COLO668 (cell line): ENCODE data around the gene SLIT3.

ENCODE experiments used
- DNase-seq: peaks from one replicate; lab custom pipeline; 2025; ENCODE audit not compliant: unreplicated experiment; lab: John Stamatoyannopoulos, UW

The SLIT3 gene

DNA sequence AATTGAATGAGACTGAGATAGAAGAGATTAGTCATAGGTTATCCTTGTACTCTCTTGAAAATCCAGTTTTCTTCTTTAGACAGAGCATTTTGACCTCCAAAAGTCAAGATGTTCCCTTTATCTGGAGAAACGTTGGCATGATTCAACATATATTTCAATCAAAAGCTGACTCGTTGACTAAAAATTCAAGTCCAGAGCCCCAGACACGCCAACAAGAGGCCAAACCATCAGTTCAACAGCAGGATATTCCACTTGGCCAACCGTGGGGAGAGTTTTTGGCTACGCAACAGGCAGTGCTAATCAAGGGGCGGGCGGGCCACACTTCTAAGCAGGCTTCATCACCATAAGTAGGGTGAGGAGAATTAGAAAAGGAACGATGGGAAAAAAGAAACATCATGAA is 119.1 kb downstream of the SLIT3 start:
- no peak for DNase-seq

DNA sequence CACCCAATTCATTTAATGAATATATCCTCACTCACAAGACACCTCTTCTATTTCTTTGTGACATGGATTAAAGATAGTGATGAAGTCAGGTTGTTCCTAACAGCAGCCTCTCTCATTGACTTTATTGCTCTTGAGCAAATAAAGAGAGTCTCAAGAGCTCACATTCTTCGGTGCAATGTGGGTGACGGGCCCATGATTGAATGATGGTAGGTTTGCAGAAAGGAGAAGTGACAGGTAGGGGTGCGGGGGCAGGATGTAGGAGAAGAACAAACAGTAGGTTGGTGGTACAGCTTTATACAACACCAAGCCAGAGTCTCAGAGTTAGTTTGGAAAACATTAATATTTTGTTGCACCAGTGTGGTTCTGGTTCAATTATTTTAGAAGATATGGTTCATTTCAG is 122.2 kb downstream of the SLIT3 start:
- no peak for DNase-seq

DNA sequence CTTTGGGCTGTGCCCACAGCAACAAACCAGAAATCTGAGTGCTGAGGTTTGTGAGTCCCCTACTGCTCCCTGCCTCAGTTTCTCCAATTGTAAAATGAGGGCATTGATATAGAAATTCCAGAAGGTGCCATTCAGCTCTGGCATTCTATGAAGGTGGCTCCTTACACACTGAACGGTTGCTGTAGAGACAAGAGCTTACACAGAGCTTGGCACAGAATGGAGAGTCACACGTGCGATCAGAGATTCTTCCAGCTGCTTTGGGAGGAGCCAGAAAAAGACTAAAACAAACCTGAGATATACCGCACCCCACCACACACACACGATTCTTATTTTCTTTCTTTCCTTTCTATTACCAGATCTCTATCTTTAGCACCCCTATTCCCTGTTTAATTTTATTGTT is 122.7 kb downstream of the SLIT3 start:
- DNase-seq: no peak

GRCh38 chr5:169176709-169177694 is 123.9 kb downstream of the SLIT3 start:
- DNase-seq: no peak

GRCh38 chr5:169175733-169176132 is 125.2 kb downstream of the SLIT3 start:
- DNase-seq: no peak

DNA sequence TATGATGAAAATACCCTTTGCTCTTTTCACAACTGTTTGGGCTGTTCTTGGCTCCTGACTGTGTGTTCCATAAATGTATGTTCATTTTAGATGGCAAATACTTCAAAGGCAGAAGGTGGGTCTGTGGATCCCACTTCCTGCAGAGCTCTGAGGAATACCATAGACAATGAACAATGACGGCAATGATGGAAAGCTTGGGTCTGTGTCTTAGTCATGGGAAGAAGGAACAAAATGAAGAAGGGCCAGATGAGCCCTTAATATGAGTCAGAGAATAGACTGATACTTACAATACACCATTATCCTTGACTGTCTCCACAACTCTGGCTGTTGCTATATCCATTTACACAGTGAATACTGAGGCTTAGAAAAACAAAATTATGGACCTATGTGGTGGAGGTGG is 126.0 kb downstream of the SLIT3 start:
- DNase-seq: no peak

DNA sequence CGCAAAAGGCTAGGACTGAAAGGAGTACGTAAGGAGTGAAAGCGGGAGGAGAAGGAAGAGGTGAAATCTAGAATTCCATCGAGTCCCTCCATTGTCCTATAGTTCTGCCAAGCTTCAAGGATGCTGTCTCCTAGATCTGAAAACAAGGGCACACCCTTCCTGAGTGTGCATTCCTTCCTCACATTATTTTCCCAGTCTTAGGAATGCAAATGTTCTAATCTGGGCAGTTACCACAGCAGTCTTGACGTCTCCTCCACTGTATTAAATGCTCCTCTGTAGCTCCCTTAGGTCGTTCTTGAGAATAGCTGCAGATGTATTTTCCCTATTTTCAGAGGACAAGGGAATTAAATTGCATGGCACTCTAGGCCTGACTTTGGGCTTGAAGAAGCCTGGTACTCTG is 127.6 kb downstream of the SLIT3 start:
- DNase-seq: no peak

- no peak for DNase-seq
Measured at GRCh38 chr5:169171515-169171914, 129.4 kb downstream of the SLIT3 start.

GRCh38 chr5:169169783-169170182 is 131.2 kb downstream of the SLIT3 start:
- no peak for DNase-seq

- DNase-seq: no peak
Measured at GRCh38 chr5:169168280-169168679, 132.7 kb downstream of the SLIT3 start.

GRCh38 chr5:169166078-169166477 is 134.9 kb downstream of the SLIT3 start:
- DNase-seq: no peak

GRCh38 chr5:169165052-169165451 is 135.9 kb downstream of the SLIT3 start:
- no peak for DNase-seq

- no peak for DNase-seq
Measured at GRCh38 chr5:169164481-169164925, 136.4 kb downstream of the SLIT3 start.

- no peak for DNase-seq
Measured at GRCh38 chr5:169162407-169162806, 138.5 kb downstream of the SLIT3 start.

GRCh38 chr5:169161022-169161680 is 139.8 kb downstream of the SLIT3 start:
- DNase-seq: no peak

DNA sequence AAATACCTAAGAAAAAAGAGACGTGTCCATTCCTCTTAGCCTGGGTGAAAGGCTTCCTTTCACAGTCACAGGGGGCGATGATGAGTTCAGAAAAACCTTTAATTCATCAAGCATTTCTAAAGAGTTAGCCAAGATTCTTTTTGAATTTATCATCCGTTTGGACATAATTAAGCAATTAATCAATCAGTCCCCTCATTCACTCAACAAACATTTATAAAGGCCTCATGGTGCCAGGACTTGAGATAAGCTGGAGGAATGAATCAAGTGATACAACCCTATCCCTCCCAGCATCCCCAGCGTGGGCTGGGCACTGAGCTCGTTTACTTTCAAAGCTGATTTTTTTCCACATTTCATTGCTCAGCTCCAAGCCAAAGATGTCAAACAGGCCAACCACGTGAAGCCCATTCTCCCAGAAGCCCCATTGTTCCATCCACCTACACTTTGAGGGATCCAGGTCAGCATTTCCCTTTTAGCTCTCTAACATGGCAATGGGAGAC is 140.5 kb downstream of the SLIT3 start:
- no peak for DNase-seq

DNA sequence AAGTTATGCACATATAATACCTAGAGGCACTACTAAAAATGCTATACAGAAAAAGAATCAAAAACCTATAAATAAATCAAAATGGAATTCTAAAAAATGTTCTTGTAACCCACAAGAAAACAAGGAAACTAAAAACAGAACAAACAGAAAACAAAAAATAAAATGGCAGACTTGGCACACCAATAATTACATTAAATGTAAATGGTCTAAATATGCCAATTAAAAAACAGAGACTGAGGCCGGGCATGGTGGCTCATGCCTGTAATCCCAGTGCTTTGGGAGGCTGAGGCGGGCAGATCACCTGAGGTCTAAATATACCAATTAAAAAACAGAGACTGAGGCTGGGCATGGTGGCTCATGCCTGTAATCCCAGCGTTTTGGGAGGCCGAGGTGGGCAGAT is 142.2 kb downstream of the SLIT3 start:
- no peak for DNase-seq

GRCh38 chr5:169157064-169157463 is 143.9 kb downstream of the SLIT3 start:
- DNase-seq: no peak

GRCh38 chr5:169154679-169155078 is 146.3 kb downstream of the SLIT3 start:
- no peak for DNase-seq

DNA sequence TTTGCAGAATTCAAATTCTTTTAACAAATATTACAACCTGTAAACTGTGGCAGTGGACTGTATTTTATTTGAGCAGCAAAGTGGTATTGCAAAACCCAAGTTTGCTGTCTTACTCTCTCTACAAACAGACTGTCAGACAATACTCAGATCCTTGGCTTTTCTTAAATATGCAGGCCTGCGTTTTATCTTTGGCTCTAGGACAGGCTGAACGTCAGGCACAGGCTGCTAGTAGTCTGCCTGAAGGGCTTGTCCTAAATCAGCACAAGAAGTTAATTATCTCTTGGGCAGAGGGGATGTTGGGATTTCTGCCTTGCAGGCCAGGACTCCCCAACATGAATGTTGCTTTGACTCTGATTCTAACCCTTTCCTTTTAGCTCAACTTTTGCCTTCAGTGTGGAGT is 147.5 kb downstream of the SLIT3 start:
- DNase-seq: no peak

- DNase-seq: no peak
Measured at GRCh38 chr5:169152946-169153345, 148.0 kb downstream of the SLIT3 start.

GRCh38 chr5:169152453-169152852 is 148.5 kb downstream of the SLIT3 start:
- DNase-seq: no peak
